ENCODE results near the gene BEAN1.

Gene BEAN1

GRCh38 chr16:66386629-66387622, 40.2 kb upstream of the BEAN1 start:
- no peak overlapping the region for H3K4me3 ChIP-seq (ENCODE audit: low read depth, low read length)
- DNase-seq (ENCODE audit: low read depth) = no peak
- TF ChIP-seq POLR2A (IDR thresholded peaks at IDR 0.05; ENCODE audit: extremely low read depth, insufficient read length) = no peak
- TF ChIP-seq MAX (IDR thresholded peaks at IDR 0.05; ENCODE audit: low read depth, low read length) = no peak
- no peak for TF ChIP-seq MYC (IDR thresholded peaks at IDR 0.05; ENCODE audit: low read depth, low read length)
- no peak for TF ChIP-seq CTCF (IDR thresholded peaks at IDR 0.05; ENCODE audit: low read depth, low read length)

- TF ChIP-seq MYC (IDR thresholded peaks at IDR 0.05; ENCODE audit: low read depth, low read length) (no peak), POLR2A (IDR thresholded peaks at IDR 0.05; ENCODE audit: extremely low read depth, insufficient read length) (no peak), CTCF (IDR thresholded peaks at IDR 0.05; ENCODE audit: low read depth, low read length) (no peak)
- H3K4me3 ChIP-seq (ENCODE audit: low read depth, low read length) = no peak overlapping the region
- no peak for DNase-seq (ENCODE audit: low read depth)
These were observed 39.2 kb upstream of the BEAN1 start for GRCh38 chr16:66387817-66388332.

GRCh38 chr16:66388350-66389139, 38.5 kb upstream of the BEAN1 start:
- H3K4me3 ChIP-seq (ENCODE audit: low read depth, low read length) = no peak overlapping the region
- no peak for DNase-seq (ENCODE audit: low read depth)
- TF ChIP-seq MYC (IDR thresholded peaks at IDR 0.05; ENCODE audit: low read depth, low read length) (no peak), MAX (IDR thresholded peaks at IDR 0.05; ENCODE audit: low read depth, low read length) (no peak), POLR2A (IDR thresholded peaks at IDR 0.05; ENCODE audit: extremely low read depth, insufficient read length) (no peak), CTCF (IDR thresholded peaks at IDR 0.05; ENCODE audit: low read depth, low read length) (no peak)

GRCh38 chr16:66389256-66390176, 37.6 kb upstream of the BEAN1 start:
- DNase-seq (ENCODE audit: low read depth) = no peak
- TF ChIP-seq MYC (IDR thresholded peaks at IDR 0.05; ENCODE audit: low read depth, low read length) (no peak), CTCF (IDR thresholded peaks at IDR 0.05; ENCODE audit: low read depth, low read length) (no peak), MAX (IDR thresholded peaks at IDR 0.05; ENCODE audit: low read depth, low read length) (no peak), POLR2A (IDR thresholded peaks at IDR 0.05; ENCODE audit: extremely low read depth, insufficient read length) (no peak)
- no peak overlapping the region for H3K4me3 ChIP-seq (ENCODE audit: low read depth, low read length)

Data from NB4 (cell line).